Measurements from ENCODE around the gene USP3. TPM values are rescaled to one million over a fixed set of nuclear protein-coding genes. Genes with fewer than 3 reads are reported as not detected.

Gene USP3
- total RNA-seq, 4 donors from 2014 or later: 12.1 to 29.4 (median 15.5) TPM

GRCh38 chr15:63469190-63469589 lies 35.2 kb upstream of the USP3 start:
- H3K9me3 ChIP-seq: no peaks in the 10 kb centered on the region
- H3K27me3 ChIP-seq: no peaks in the 10 kb centered on the region
- intact Hi-C loops (cut with DNase I; ENCODE audit: low total_unique reads) (no loop called here), in situ Hi-C loops (cut with MboI; ENCODE audit: low sequenced_read_pairs in 4 of 4) (loop anchor here in 1 of 4 donors (10.0 kb wide), 1 partner anchor 126 kb away; the partner anchor contains the start of gene FBXL22)
- H3K4me1 ChIP-seq: peaks cover 0 to 2% of the 10 kb centered on the region in 2 donors
- no peak overlapping the region for H3K27ac ChIP-seq
- no peaks in the 10 kb centered on the region for H3K36me3 ChIP-seq
- DNase-seq: no peak
- TF ChIP-seq POLR2A (IDR thresholded peaks at IDR 0.05): no peak
- TF ChIP-seq CTCF (IDR thresholded peaks at IDR 0.05 in 4 of 5, conservative IDR thresholded peaks at IDR 0.05 in 1 of 5): no peak
- H3K4me3 ChIP-seq: no peak overlapping the region
- no peak for ATAC-seq

GRCh38 chr15:63469984-63470383 lies 34.4 kb upstream of the USP3 start:
- DNase-seq (no peak), ATAC-seq (no peak)
- peaks cover 0 to 5% of the 10 kb centered on the region in 2 donors for H3K4me1 ChIP-seq
- no peaks in the 10 kb centered on the region for H3K27me3 ChIP-seq
- H3K36me3 ChIP-seq: no peaks in the 10 kb centered on the region
- intact Hi-C loops (cut with DNase I; ENCODE audit: low total_unique reads): no loop called here
- H3K4me3 ChIP-seq: no peak overlapping the region
- TF ChIP-seq CTCF (IDR thresholded peaks at IDR 0.05 in 4 of 5, conservative IDR thresholded peaks at IDR 0.05 in 1 of 5) (no peak), POLR2A (IDR thresholded peaks at IDR 0.05) (no peak)
- H3K27ac ChIP-seq: no peak overlapping the region
- in situ Hi-C loops (cut with MboI; ENCODE audit: low sequenced_read_pairs in 4 of 4): loop anchor here in 1 of 4 donors (10.0 kb wide), 1 partner anchor 125 kb away; the partner anchor contains the start of gene FBXL22
- no peaks in the 10 kb centered on the region for H3K9me3 ChIP-seq

GRCh38 chr15:63473007-63473748 lies 31.2 kb upstream of the USP3 start:
- no peak for TF ChIP-seq CTCF (IDR thresholded peaks at IDR 0.05 in 4 of 5, conservative IDR thresholded peaks at IDR 0.05 in 1 of 5)
- TF ChIP-seq POLR2A (IDR thresholded peaks at IDR 0.05): no peak
- H3K4me3 ChIP-seq: no peak overlapping the region
- no peaks in the 10 kb centered on the region for H3K27me3 ChIP-seq
- in situ Hi-C loops (cut with MboI; ENCODE audit: low sequenced_read_pairs in 4 of 4): no loop called here
- H3K36me3 ChIP-seq: no peaks in the 10 kb centered on the region
- H3K27ac ChIP-seq: no peak overlapping the region
- DNase-seq: no peak
- intact Hi-C loops (cut with DNase I; ENCODE audit: low total_unique reads): no loop called here
- peaks cover 0 to 5% of the 10 kb centered on the region in 2 donors for H3K4me1 ChIP-seq
- no peaks in the 10 kb centered on the region for H3K9me3 ChIP-seq
- ATAC-seq: no peak

GRCh38 chr15:63473749-63473998 lies 30.7 kb upstream of the USP3 start:
- H3K36me3 ChIP-seq: no peaks in the 10 kb centered on the region
- TF ChIP-seq CTCF (IDR thresholded peaks at IDR 0.05 in 4 of 5, conservative IDR thresholded peaks at IDR 0.05 in 1 of 5) (no peak), POLR2A (IDR thresholded peaks at IDR 0.05) (no peak)
- in situ Hi-C loops (cut with MboI; ENCODE audit: low sequenced_read_pairs in 4 of 4): no loop called here
- intact Hi-C loops (cut with DNase I; ENCODE audit: low total_unique reads): no loop called here
- no peak for DNase-seq
- no peak overlapping the region for H3K27ac ChIP-seq
- H3K27me3 ChIP-seq: no peaks in the 10 kb centered on the region
- no peaks in the 10 kb centered on the region for H3K9me3 ChIP-seq
- no peak for ATAC-seq
- no peak overlapping the region for H3K4me3 ChIP-seq
- H3K4me1 ChIP-seq: peaks cover 0 to 5% of the 10 kb centered on the region in 2 donors

Data from gastrocnemius medialis (tissue), 4 donors.